ENCODE results near the gene PPM1H.

GRCh38 chr12:62783881-62784280, 151.1 kb downstream of the PPM1H start:
- TF ChIP-seq EP300 (IDR thresholded peaks at IDR 0.05; ENCODE audit: borderline replicate concordance in 1 of 2, low read depth in 1 of 2, low read length in 1 of 2): no peak
- no peak for TF ChIP-seq RCOR1 (IDR thresholded peaks at IDR 0.05; ENCODE audit: low read length)
- TF ChIP-seq CTCF (IDR thresholded peaks at IDR 0.05): no peak
